Muscle layer of duodenum (tissue), 2 donors: ENCODE results near the gene ACAA1.
"Not testable (repeated sequence)": the region's sequence is repeated elsewhere in the genome, so short reads cannot be mapped to it uniquely, and the experiment has no call there.

Experiments used
- H3K27ac ChIP-seq: one replicate; pipeline ENCODE4 v1.7.0; 2013; ENCODE audit warnings: mild to moderate bottlenecking, low read length
- H3K27me3 ChIP-seq: one replicate; pipeline ENCODE4 v1.7.0; 2013; ENCODE audit warnings: low read depth, mild to moderate bottlenecking, control low read depth, low read length
- H3K36me3 ChIP-seq, 2 donors: one replicate each; pipeline ENCODE4 v1.7.0; 2013; ENCODE audit warnings: low read length in 2 of 2, control low read depth in 1 of 2, mild to moderate bottlenecking in 1 of 2; ENCODE audit not compliant: insufficient read depth in 2 of 2, control insufficient read depth in 1 of 2
- H3K4me1 ChIP-seq, 2 donors: one replicate each; pipeline ENCODE4 v1.7.0; 2013; ENCODE audit warnings: low read length in 2 of 2, mild to moderate bottlenecking in 2 of 2, control low read depth in 1 of 2, moderate library complexity in 1 of 2; ENCODE audit not compliant: insufficient read depth in 2 of 2, control insufficient read depth in 1 of 2
- H3K4me3 ChIP-seq, 2 donors: one replicate each; pipeline ENCODE4 v1.7.0; 2013; ENCODE audit warnings: low read length in 2 of 2, low read depth in 1 of 2, mild to moderate bottlenecking in 1 of 2
- H3K9me3 ChIP-seq, 2 donors: one replicate each; pipeline ENCODE4 v1.7.0; 2013; ENCODE audit warnings: low read length in 2 of 2, control low read depth in 1 of 2, mild to moderate bottlenecking in 1 of 2; ENCODE audit not compliant: control insufficient read depth in 1 of 2
- donor health status: healthy.

Gene ACAA1

DNA sequence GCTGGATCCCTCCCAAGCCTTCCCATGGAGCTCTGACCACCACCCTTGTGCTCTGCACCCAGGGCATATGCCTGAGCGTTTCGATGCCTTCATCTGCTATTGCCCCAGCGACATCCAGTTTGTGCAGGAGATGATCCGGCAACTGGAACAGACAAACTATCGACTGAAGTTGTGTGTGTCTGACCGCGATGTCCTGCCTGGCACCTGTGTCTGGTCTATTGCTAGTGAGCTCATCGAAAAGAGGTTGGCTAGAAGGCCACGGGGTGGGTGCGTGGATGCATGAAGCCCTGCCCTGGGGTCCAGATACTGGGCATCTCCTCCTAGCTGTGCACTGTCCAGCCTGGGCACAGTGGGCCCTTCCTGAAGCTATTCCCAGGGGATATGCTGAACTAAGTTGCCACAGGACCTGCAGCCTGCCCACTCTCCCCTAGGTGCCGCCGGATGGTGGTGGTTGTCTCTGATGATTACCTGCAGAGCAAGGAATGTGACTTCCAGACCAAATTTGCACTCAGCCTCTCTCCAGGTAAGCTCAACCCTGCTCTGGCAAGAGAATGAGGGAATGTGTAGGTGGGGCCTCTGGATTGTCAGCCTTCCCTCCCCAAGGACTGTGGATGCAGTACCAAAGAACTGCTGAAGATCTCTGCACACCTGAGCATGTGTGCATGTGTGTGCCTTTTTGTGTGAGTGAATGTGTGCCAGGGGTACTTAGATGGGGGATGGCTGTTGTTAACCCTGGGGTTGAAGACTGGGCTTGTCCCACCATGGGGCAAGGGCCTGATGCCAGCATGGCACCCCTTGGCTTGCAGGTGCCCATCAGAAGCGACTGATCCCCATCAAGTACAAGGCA is 3.6 kb upstream of the ACAA1 start:
- H3K9me3 ChIP-seq = no peaks in the 10 kb centered on the region
- no peaks in the 10 kb centered on the region for H3K27me3 ChIP-seq
- H3K36me3 ChIP-seq = peaks cover 19 to 21% of the 10 kb centered on the region in 2 donors
- peaks cover 16 to 20% of the 10 kb centered on the region in 2 donors for H3K4me1 ChIP-seq
- no peak overlapping the region for H3K4me3 ChIP-seq
- no peak overlapping the region for H3K27ac ChIP-seq

DNA sequence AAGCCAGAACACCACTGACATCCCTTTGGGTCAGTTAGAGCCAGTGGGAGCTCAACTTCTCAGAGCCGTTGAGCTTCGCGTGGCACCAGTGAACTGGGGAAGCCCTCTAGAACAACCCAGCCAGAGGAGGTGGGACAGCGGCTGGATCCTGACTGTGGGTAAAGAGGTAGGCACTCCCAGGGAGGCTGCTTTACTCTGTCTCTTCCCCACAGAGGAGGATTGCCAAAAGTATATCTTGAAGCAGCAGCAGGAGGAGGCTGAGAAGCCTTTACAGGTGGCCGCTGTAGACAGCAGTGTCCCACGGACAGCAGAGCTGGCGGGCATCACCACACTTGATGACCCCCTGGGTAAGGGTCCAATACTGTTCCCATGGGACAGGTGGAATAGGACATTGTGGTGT is 2.7 kb upstream of the ACAA1 start:
- Histone ChIP-seq H3K4me1 (peaks cover 16 to 25% of the 10 kb centered on the region in 2 donors), H3K9me3 (no peaks in the 10 kb centered on the region), H3K36me3 (peaks cover 21 to 22% of the 10 kb centered on the region in 2 donors), H3K27ac (peak overlapping the region; percentile 93), H3K4me3 (peak overlapping the region; percentile 87 to 89), H3K27me3 (no peaks in the 10 kb centered on the region)

DNA sequence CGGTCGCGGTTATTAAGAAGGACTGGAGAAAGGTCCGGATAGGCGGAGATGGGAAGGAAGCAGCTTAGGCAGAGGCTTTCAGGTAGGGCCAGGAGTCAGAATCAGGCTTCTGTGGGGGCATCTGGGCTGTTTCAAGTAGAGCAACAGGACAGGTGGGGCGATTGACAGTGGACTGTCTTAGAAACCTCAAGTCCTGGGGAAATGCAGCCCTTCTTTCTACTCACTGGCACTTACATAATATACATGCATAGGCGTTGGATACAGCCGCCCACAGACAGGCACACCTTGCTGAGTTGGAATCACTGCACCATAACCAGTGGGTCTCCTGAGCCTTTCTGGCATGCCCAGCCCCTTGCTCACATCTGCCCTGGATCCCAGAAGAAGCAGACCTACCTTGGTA is 2.3 kb upstream of the ACAA1 start:
- H3K36me3 ChIP-seq = peaks cover 21 to 26% of the 10 kb centered on the region in 2 donors
- H3K4me1 ChIP-seq = peaks cover 16 to 25% of the 10 kb centered on the region in 2 donors

DNA sequence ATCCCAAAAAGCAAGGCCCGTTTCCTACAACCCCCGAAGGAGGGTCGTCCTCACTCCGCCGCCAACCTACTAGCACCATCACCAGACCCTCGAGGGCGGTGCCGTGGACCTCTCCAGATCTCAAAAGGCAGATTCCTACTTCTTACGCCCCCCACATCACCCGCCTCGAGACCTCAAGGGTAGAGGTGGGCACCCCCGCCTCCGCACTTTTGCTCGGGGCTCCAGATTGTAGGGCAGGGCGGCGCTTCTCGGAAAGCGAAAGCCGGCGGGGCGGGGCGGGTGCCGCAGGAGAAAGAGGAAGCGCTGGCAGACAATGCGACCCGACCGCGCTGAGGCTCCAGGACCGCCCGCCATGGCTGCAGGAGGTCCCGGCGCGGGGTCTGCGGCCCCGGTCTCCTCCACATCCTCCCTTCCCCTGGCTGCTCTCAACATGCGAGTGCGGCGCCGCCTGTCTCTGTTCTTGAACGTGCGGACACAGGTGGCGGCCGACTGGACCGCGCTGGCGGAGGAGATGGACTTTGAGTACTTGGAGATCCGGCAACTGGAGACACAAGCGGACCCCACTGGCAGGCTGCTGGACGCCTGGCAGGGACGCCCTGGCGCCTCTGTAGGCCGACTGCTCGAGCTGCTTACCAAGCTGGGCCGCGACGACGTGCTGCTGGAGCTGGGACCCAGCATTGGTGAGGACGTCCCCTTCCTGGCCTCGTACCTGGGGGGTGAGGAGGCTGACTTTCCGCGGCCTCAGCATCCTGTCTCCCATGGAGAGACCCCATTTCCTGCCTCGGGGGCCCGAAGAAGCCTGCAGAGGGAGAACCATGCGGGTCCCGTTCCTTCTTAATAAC is 1.6 kb upstream of the ACAA1 start, which contains the start of gene MYD88:
Gene MYD88 (plus strand): TSS at position 313 of the 842 bp plus-strand sequence. CDS start 40 bp downstream, at position 353.
- peaks cover 27% of the 10 kb centered on the region in 2 donors for H3K36me3 ChIP-seq
- H3K27me3 ChIP-seq = no peaks in the 10 kb centered on the region
- no peaks in the 10 kb centered on the region for H3K9me3 ChIP-seq
- H3K4me3 ChIP-seq = peak within 1 kb of the TSS; percentile 87 to 89
- H3K4me1 ChIP-seq = peaks cover 20 to 26% of the 10 kb centered on the region in 2 donors
- peak within 1 kb of the TSS; percentile 93 for H3K27ac ChIP-seq

More for the DNA sequence above, 2.3 kb upstream of the ACAA1 start:
- peak overlapping the region; percentile 93 for H3K27ac ChIP-seq
- peak overlapping the region; percentile 87 to 89 for H3K4me3 ChIP-seq
- no peaks in the 10 kb centered on the region for H3K9me3 ChIP-seq
- H3K27me3 ChIP-seq = no peaks in the 10 kb centered on the region

DNA sequence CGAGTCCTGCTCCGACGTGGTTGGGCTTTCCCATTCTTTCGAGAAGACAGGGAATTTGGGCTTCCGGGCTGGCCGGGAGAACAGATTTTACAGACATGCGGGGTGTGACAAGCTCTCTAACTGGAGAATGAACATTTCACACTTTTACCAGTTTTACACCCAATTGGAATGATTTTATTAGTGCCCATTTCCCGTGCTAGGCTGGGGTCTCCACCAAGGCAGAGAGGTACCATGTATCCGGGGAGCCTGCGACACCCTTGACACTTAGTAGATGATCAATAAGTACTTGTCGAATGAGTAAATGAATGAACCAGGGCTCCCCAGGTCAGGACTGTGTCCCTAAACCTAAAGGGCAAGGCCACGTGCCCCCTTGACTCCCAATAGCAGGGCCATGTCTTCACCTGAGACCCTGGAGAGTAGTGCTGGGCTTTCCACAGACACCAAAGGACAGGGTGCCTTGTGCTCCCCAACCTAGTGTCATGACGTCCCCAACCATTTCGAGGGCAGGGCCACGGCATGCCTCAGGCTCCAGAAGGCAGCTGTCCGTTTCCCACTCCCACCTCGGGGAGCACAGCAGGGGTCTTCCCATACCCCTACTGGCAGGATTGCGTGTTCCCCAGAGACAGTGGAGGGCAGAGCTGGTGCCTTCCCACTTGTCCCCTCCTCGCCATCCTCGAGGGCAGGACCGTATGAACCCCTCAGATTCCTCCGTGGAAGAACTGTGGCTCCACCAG is 855 bp upstream of the ACAA1 start:
- peaks cover 33 to 35% of the 10 kb centered on the region in 2 donors for H3K36me3 ChIP-seq
- no peaks in the 10 kb centered on the region for H3K9me3 ChIP-seq
- H3K4me3 ChIP-seq = peak overlapping the region; percentile 87 to 89
- no peaks in the 10 kb centered on the region for H3K27me3 ChIP-seq
- H3K4me1 ChIP-seq = peaks cover 20 to 31% of the 10 kb centered on the region in 2 donors
- H3K27ac ChIP-seq = peak overlapping the region; percentile 93

DNA sequence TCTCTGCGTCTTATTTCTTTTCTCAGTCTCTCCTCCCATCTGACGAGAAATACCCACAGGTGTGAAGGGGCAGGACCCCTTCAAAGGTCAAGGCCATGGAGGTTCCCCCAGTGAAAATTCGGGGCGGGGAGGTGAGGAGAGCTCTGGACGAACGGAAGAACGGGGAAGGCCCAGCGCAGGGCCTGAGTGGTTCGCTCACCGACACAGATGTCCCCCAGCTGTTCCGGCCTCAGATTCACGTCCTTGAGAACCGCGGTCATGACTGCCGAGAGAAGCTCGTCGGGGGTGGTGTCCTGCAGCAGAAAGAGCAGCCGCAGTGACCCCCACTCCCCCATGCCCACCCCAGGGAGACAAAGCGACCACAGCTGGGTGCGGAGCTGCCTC is 542 bp downstream of the ACAA1 start:
- Histone ChIP-seq H3K4me1 (peaks cover 20 to 31% of the 10 kb centered on the region in 2 donors), H3K4me3 (peak overlapping the region; percentile 81 to 89), H3K27me3 (no peaks in the 10 kb centered on the region), H3K27ac (peak overlapping the region; percentile 76), H3K9me3 (no peaks in the 10 kb centered on the region), H3K36me3 (peaks cover 32 to 34% of the 10 kb centered on the region in 2 donors)

DNA sequence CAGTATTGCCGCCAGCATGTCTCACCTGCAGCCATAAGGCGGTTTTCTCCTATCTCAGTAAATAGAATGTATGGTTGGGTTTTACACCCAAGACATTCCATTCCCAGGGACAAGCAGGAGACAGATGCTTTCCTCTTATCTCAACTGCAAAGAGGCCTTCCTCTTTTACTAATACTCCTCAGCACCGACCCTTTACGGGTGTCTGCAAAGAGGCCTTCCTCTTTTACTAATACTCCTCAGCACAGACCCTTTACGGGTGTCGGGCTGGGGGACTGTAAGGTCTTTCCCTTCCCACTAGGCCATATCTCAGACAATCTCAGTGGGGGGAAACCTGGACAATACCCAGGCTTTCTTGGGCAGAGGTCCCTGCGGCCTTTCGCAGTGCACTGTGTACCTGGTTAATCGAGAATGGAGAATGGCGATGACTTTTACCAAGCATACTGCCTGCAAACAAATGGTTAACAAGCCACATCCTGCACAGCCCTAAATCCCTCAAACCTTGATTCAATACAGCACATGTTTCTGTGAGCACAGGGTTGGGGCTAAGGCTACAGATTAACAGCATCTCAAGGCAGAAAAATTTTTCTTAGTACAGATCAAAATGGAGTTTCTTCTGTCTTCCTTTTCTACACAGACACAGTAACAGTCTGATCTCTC is 1.2 kb downstream of the ACAA1 start:
- peak overlapping the region; percentile 81 to 89 for H3K4me3 ChIP-seq
- H3K27ac ChIP-seq = peak overlapping the region; percentile 76
- H3K36me3 ChIP-seq = peaks cover 30 to 34% of the 10 kb centered on the region in 2 donors
- not testable (repeated sequence) for H3K27me3 ChIP-seq, H3K9me3 ChIP-seq
- H3K4me1 ChIP-seq = peaks cover 20 to 31% of the 10 kb centered on the region in 2 donors

DNA sequence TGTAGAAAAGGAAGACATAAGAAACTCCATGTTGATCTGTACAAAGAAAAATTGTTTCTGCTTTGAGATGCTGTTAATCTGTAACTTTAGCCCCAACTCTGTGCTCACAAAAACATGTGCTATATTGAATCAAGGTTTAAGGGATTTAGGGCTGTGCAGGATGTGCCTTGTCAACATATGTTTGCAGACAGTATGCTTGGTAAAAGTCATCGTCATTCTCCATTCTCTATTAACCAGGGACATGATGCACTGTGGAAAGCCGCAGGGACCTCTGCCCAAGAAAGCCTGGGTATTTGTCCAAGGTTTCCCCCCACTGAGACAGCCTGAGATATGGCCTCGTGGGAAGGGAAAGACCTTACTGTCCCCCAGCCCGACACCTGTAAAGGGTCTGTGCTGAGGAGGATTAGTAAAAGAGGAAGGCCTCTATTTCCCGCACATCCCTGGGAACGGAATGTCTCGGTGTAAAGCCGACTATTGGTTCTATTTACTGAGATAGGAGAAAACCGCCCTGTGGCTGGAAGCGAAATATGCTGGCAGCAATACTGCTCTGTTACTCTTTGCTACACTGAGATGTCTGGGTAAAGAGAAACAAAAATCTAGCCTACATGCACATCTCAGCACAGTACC is 2.3 kb downstream of the ACAA1 start:
- not testable (repeated sequence) for H3K27ac ChIP-seq, H3K9me3 ChIP-seq, H3K4me3 ChIP-seq, H3K27me3 ChIP-seq
- H3K4me1 ChIP-seq = peaks cover 19 to 28% of the 10 kb centered on the region in 2 donors
- peaks cover 37 to 39% of the 10 kb centered on the region in 2 donors for H3K36me3 ChIP-seq

DNA sequence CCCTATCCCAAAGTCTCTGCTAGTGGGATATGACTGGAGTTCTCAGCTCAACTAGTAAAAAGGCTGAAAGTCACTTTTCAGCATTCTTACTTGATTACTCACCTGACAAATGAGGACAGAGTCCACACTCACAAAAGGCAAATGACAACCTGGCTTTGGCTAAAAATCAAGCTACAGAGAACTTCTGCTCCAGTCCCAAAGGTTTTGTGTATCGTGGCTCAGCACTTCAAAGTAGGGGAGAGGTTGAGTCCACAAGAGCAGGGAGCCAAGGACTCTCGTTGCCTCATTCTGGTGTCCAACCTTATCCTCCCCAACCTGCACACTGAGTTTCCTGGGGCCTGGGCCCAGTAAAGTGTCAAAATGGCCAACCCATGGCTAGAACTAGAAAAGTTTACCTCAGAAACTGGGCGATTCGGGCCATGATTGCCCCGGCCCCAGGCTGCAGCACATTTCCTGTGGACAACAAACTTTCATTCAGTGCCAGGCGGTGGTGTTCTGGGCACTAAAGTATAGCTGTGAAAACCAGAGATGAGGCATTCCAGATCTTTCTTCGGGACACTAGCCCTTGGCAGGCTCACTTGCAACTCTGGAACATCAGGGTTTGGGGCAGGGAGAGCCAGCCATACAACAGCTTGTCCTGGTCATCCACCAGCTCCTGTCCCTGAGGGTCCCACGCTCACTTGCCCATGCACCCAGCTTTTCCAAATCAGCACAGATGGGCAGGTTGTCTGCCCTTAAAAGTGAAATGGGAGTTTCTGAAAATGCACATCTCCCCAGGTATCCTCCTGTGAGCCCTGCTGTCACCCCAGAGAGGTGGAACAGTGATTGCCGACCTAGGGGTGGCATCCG is 3.1 kb downstream of the ACAA1 start:
- peaks cover 14 to 21% of the 10 kb centered on the region in 2 donors for H3K4me1 ChIP-seq
- H3K27me3 ChIP-seq = no peaks in the 10 kb centered on the region
- H3K9me3 ChIP-seq = no peaks in the 10 kb centered on the region
- peaks cover 46 to 47% of the 10 kb centered on the region in 2 donors for H3K36me3 ChIP-seq
- H3K27ac ChIP-seq = peak overlapping the region; percentile 48
- H3K4me3 ChIP-seq = no peak overlapping the region
